CD4-positive, alpha-beta T cell treated with Interleukin-17A for 4 hours (primary cell): Measurements from ENCODE around the gene PNRC2.
"Not testable (repeated sequence)": the region's sequence is repeated elsewhere in the genome, so short reads cannot be mapped to it uniquely, and the experiment has no call there.

Experiments
- DNase-seq: peaks from one replicate; pipeline ENCODE4 v3.0.0-alpha.2; 2020; ENCODE audit warnings: mixed read lengths

PNRC2 gene

DNA sequence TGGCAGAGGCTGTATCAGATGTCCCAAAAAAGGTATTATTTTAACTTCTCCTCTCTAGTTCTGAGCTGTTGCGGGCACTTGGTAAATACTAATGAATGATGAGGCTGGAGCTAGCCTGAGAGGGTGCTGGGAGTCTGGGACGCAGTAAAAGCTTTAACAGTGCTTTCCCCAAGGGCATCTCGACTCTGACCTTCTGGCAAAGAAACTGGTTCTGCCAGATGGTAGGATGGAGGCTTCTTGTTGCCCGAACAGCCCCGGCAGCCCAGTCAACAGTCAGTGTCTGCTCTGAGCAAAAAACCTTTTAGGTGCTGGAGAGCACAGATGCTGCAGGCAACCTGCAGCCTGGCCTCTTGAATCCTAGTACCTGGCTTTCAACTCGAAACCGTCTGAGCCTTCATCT is 2.5 kb upstream of the PNRC2 start:
- DNase-seq: no peak

DNA sequence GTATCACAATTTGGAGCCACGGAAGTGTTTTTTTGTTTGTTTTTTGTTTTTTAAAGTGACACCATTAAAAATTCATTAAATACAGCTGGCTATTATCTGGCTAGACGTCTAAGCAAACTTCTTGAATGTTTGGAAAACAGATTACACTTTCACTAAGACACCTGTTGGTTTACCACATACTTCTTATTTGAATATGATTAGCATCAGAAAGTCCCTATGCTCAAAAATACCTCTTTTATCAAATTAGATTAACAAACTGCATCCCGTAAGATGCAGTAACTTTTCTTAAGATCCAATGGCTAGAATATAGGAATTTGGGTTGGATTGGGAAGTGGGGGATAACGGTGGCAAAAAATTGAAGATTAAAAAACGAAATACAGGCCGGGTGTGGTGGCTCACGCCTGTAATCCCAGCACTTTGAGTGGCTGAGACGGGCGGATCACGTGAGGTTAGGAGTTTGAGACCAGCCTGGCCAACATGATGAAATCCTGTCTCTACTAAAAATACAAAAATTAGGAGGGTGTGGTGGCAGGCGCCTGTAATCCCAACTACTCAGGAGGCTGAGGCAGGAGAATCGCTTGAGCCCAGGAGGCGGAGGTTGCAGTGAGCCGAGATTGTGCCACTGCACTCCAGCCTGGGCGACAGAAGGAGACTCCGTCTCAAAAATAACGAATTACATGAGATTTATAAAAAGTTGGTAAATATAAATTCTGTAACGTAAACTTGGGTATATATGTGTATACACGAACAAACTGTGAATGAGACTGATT is 1.4 kb upstream of the PNRC2 start:
- not testable (repeated sequence) for DNase-seq

DNA sequence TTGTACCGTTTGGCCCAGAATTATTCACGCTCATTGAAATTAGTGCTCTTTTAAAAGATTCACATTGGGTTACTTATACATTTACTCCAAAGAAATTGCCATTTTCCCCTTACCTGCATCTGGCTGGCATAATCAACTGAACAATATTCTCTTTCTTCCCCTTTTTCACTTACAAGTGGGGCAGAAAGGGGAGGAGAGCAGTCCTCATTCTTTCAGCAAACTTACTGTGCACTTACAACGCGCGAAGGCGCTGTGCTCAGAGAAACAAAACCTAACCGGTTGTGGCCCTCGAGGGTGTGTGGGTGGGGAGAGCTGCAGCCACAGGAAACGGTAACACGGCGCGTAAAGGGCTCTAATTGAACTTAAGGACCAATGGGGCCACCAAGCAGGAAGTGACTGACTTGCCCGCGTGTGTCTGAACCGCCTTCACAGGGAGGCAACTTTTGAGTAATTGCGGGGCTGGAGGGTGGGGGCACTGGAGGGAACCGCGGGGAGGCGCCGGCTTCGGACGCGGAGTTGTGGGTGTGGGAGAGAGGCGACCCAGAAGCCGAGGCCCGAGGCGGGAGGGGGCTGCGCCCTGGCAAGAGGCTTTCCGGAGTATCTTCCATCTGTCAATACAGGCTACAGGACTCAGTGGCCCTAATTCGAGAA is 693 bp upstream of the PNRC2 start:
- peak; percentile 88 for DNase-seq

DNA sequence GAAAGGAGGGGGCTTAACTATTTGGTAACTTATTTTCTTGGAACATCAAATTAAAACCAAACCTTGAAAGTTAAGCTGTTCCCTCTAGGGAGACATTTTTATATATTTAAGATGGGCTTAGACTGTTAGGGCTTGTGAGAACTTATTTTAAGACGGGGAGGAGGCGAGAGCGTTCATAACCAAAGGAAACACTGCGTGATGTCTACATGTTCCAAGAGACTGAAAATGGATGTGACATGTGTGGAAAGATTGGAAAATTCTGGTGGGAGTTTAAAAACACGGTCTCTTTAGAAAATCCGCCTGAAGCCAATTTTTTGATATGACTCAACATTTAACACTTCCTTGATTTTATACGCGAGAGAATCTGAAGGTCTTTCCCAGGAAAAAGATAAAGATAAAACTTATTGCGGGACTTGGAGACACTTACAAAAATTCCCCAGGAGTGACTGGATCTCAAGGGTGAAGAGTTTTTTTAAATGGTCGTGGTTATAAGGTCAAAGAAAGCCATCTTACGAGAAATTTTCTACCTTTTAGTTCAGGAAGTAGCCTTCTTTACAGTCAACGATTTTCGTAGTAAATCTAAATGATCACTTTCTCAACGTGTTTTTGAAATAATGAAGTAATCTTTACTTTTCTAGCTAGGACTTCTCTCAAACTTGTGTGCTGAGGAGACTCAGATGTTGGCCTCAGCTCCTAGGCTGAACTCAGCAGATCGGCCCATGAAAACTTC is 828 bp downstream of the PNRC2 start:
- DNase-seq: no peak

DNA sequence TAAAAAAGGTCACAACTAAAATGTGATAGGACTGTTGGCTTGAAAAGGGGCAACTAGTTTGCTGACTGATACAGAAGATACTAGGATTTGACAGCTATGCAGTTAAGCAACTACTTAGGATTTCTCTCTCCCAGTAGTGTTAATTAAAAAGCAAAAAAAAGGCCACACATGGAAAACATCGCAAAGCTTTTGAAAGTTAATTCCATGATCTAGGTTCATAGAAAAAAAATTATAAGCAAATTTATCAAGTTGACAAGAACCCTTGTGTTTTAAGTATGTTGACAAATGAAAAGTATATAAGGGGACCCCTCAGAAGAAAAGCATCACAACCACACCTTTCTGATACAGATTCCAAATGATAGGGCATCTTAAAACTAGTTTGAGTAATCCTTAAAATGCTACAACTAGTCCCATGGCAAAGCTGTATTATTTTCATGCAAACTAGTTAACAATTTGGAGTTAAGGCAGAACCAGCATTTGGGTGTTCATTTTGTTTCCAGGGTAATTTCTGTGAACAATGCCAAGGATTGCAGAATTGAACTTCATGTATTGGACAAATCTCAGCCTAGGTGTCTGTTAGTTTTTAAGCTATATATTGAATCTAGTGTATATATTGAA is 4.1 kb downstream of the PNRC2 start:
- no peak for DNase-seq

DNA sequence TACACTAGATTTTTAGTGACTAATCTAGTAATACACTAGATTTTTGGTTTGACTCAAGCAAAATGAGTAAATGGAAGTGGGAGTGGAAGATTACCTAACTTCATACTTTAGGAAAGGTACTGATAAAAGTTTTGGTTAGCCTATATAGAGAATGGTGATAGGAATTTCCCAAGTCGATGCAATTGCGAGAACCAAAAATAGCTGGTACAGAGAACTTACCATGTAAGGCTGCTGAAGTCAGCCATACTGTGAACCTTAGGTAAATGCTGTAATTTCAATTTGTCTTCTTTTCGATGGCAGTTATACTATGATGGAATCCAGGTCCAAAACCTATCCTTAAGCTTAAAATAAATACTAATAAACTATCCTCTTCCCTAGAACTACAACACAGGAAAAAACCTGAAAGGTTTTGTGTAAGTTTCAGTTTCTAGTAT is 4.6 kb downstream of the PNRC2 start:
- no peak for DNase-seq

DNA sequence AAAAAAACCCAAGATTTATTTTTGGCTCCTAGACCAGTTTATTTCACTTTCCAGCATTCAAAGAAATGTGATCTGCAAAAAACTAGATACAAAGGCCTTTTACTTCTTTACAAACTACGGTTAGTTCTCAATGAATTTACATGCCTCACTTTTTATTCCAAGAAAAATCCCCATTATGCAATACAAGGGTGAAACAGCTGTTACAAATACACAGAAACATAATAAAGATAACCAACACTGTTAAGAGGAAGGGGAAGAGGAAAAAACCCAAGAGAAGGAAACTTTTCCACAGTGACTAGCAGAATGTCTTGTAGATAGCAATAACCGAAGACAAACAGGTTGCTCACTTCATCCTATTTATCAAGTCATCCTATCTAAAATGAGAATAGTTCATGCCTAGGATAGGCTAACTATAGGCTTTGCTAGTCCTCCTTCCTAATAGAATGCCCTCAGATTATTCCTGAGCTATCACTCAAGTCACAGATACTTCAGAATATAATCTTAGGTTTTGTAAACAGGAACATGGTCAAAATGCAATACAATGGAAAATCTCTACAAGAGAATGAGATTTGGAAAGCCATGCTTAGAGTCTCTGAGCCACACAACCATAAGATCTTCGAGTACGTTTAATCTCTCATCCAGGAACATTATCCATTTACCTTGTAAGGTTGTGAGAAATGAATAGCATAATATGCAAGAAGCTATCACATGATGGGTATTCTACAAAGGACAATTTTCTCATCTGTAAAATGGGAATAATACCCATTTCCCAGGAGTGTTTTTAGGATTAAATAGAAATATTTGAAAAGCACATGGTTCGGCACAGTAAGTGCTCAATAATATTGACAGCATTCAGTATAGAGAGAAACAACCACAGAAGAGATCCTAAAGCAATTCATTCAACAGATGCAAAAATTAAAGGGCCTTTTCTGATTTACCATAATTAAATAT is 5.4 kb downstream of the PNRC2 start:
- no peak for DNase-seq

DNA sequence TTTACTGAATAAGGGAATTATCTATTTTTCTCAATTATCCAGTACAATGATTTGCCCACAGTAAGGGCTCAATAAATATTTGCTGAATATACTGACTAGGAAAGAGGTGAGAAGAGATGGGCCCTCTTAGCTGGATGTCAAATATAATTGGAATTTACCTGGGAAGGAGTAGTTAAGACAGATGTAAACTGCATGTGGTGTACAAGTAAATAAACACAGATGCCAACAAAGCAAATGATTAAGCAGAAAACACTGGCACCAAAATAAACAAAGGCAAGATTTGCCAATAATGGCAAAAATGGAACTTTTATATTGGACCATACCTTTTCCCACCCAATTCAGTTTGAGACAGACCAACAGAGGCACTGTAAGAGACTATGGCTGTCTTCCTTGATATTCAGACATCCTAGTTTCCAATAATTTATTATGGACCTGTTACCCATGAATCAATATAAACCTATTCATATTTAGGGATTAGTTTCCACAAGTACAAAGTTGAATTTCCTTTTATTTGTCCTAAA is 7.4 kb downstream of the PNRC2 start:
- DNase-seq: no peak

DNA sequence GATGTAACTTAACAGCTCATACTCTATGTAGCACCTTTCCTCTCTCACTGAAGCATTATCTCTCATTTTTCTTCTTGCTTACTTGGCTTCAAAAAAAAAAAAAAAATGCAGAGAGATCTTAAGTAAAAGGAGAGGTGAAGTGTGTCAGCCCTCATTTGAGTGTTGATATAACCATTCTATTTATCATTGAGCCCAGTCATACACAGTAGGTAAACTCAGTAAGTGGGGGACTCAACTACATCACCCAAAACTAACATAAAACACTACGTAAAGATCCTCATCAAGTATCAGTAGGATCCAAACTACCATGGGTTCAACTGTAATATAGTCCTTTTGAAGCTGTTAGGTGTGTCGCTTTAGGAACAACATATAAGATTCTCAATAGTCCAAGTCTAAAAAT is 8.2 kb downstream of the PNRC2 start:
- DNase-seq: no peak

DNA sequence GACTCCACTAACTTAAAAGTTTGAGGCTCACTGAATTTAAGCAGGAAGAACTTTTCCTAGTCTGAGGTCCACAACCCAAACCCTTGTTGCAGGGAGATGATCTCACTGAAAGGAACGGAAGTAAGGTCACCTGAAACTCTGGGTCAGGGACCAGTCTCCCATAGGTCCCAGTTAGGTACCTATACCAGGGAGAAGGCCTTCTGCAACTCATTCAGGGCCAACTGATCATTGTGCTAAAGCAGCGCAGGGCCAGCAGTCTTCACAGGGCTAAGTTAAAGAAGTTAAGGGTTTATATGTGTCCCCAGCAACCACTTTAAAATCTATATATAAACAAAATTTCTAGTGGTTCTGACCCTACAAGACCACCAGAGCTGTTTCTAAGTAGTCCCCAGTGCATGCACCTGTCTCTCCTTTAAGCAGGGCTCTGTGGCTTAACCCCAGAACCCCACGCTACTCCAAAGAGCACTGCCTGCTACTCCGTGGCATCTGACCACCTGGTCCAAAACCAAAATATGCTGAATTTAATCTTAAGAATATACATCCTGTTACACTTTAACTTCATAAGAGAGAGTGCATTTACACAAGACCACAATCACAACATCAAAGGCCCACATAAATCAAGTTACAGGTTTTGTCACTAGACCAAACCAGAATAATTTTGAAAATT is 17.7 kb downstream of the PNRC2 start:
- DNase-seq: no peak

DNA sequence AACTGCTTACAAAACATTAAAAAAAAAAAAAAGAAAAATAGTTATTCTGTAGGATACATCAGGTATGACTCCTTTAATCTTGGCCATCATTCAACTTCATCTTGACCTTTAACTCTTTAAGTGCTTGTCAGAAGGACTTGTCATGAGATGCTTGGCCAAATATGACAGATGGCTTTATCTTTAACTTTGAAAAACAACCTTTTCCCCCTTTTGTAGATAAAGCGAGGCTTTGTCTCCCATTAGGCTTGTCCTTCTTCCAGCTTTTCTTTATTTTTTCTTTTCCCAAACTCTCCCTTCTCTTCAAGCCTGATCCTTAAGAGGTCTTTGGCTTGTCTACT is 18.2 kb downstream of the PNRC2 start:
- DNase-seq: no peak

DNA sequence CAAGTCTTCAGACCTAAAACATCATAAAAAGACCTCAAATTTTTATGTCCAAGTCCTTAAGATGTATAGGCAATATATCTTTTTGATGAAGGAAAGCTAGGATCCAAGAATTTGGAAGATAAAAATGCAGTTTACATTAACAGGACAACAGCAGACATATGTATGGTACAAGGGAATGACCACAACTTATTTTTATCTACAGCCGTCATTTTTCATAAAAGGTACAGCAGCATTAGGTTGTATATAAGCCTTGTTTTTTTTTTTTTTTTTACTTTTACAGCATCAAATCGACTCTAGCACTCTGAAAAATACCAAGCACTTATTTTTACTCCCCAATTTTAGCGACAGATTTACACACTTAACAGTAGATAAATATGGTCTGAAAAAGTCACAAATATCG is 19.2 kb downstream of the PNRC2 start:
- DNase-seq: no peak

DNA sequence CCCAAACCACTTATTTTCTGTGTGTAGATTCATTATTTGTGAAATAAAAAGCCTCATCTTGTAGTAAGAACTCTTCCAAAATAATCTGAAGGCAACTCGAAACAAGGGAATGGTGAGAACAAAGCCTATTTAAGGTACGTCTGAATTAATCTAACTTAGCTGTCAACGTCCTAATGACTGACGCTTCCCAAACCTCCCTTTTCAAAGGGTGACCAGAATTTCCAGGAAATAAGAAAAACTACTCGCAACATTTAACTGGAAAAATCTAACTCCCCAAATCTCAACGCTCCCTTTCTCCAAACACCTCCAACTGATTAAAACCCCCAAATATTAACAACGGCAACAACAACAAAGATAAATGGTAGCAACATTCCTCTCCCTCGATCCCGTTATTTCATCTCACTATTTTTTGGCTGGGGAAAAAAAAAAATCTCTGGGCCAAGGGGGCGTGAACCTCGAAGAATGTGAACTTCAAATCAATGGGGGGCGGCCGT is 19.8 kb downstream of the PNRC2 start:
- no peak for DNase-seq

DNA sequence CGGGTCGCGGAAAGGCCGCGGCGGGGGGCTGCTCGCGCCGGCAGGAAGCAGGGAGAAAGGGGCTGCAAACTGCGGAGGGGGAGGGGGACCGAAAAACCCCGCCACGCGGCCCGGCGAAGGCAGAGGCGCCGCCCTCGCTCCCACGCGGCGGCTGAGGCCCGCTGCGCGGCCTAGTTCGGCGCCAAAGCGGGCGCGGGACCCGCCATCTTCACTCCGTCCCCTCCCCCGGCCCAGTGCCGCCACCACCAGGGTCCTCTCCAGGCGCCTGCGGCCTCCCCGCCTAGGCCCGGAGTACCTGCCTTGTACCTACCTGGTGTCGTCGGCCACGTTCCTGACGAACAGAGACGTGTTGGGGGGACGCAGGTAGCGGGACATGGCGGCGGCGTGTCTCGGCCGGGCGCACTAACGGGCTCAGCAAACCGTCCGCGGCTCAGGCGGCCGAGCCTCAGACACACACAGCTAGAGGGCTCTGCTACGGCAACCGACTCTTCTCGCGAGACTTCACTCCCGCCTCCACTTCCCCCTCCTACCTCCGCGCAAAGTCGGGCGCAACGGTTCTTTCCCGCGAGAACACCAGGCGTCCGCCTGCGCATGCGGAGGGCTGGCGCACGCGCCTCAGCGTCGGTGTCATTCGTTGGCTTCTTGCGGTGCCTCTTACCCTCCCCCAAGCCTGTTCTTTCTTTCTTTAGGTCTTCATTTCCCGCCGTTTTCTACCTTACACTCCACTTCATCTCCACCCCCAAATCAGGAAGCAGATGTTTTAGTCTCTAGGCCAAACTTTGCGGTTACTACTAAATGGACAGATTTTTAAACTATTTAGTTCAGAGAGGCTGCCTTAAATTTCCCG is 20.5 kb downstream of the PNRC2 start, which contains the start of gene SRSF10:
TSS of gene SRSF10 (minus strand) at position 447 of the 847 bp plus-strand sequence. CDS start at position 375, 72 bp downstream.
- DNase-seq: peak; percentile 98

DNA sequence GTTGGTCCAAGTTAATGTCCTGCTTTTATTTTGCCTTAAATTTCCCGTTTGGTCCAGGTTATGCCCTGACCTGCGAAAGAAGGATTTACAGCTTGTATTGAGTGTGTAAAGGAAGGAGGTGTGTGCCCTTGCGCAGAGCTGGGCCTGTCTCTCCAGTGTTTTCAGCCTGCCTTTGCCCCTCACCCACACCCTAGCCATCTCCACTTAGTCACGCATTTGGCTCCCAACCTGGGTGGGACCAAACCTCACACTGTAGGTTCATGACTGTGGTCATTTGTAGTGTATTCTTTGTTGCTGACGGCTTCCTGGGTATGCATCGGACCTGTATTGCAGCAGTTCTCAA is 21.1 kb downstream of the PNRC2 start:
- peak; percentile 51 for DNase-seq

DNA sequence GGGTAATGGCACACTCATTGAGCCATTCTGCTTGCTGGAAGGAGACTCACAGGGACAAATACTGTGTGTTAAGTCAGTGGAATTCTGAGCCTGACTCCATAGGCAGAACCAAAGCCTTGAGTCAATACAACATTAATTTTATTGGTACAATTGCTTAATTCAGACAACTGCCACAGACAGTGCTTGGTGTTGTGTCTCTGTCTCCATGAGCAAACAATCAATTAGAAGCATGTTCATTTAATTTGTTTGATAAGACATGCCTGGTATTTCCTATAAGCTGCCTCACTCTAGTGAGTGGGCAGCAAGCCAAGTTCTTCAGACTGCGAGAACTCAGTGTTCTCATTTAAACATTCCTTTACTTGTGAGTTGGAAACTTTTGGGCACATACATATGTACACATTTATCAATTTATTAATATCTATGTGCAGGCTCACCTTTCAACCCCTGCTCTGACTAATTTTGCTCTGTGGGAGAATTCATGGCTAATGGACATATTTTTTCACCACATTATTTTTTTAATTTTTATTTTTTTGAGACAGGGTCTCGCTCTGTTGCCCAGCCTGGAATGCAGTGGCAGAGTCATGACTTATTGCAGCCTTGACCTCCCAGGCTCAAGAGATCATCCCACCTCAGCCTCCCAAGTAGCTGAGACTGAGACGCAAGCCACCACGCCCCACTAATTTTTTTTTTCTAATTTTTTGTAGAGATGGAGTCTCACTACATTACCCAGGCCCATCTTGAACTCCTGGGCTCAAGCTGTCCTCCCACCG is 25.0 kb downstream of the PNRC2 start:
- no peak for DNase-seq

DNA sequence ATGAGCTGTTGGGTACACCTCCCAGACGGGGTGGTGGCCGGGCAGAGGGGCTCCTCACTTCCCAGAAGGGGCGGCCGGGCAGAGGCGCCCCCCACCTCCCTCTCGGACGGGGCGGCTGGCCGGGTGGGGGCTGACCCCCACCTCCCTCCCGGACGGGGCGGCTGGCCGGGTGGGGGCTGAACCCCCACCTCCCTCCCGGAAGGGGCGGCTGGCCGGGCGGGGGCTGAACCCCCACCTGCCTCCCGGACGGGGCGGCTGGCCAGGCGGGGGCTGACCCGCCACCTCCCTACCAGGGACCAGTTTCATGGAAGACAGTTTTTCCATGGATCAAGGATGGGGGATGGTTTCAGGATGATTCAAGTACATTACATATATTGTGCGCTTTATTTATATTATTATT is 27.4 kb downstream of the PNRC2 start:
- not testable (repeated sequence) for DNase-seq

DNA sequence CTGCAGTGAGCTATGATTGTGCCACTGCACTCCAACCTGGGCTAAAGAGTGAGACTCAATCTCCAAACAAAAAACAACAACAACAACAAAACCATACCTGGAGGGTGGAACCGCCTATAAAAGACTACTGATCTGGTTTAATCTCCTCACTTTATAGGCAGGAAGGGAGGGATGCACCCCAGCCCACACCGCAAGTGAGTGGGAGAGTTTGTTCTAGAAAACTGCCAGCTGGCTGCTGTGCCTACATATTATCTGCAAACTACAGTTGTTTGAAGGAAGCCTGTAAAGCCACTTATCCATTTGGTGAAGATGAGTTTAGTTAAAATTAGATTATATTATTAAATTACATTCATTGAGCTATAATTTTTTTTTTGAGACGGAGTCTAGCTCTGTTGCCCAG is 29.6 kb downstream of the PNRC2 start:
- DNase-seq: no peak

DNA sequence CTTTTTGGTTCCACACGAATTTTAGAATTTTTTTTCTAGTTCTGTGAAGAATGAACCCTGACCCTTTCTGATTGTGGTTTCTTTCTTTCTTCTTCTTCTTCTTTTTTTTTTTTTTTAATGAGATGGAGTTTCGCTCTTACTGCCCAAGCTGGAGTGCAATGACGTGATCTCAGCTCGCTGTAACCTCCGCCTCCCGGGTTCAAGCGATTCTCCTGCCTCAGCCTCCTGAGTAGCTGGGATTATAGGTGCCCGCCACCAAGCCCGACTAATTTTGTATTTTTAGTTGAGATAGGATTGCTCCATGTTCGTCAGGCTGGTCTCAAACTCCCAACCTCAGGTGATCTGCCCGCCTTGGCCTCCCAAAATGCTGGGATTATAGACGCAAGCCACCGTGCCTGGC is 32.4 kb downstream of the PNRC2 start:
- DNase-seq: not testable (repeated sequence)

DNA sequence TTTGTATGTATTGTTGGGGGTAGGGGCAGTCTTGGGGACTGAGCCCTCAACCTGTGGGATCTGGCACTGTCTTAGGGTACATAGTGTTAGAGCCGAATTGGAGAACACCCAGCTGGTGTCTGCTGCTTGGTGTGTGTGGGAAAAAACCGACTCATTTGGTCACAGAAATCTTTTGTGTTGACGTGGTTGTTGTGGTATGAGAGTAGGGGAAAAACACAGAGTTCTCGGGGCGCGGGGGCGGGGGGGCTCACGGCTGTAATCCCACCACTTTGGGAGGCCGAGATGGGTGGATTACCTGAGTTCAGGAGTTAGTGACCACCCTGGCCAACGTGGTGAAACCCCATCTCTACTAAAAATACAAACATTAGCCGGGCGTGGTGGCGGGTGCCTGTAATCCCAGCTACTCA is 35.8 kb downstream of the PNRC2 start:
- no peak for DNase-seq
